H1 (cell line): Measurements from ENCODE around the gene CA10. TPM values are rescaled to one million over a fixed set of nuclear protein-coding genes. Genes with fewer than 3 reads are reported as not detected.

Source experiments
- HDAC2 ChIP-seq, 2 experiments: fragments of 300-600 bp in 1 of 2; sonication (generic) in 1 of 2; IDR thresholded peaks; 2 replicates each; pipeline ENCODE4 v1.6.1; 2011 to 2012; ENCODE audit warnings: low read depth in 2 of 2, low read length in 2 of 2, mild to moderate bottlenecking in 2 of 2, moderate library complexity in 2 of 2, borderline replicate concordance in 1 of 2, inconsistent platforms in 1 of 2
- KDM5A ChIP-seq: fragments of 200-600 bp; IDR thresholded peaks from 2 replicates; pipeline ENCODE4 v1.7.1; 2012; ENCODE audit warnings: mild to moderate bottlenecking, low read length, inconsistent platforms, mixed read lengths
- TAF1 ChIP-seq: IDR thresholded peaks from 2 replicates; pipeline ENCODE4 v1.6.1; 2011; ENCODE audit warnings: mild to moderate bottlenecking, low read depth, low read length
- YY1 ChIP-seq: IDR thresholded peaks from 2 replicates; pipeline ENCODE4 v1.6.1; 2011; ENCODE audit warnings: low read depth, mild to moderate bottlenecking, low read length
- polyA plus RNA-seq, 7 experiments: library from polyadenylated mRNA; depleted of rRNA in 3 of 7; stranded (reverse) in 5 of 7; unstranded in 2 of 7; fragments of >200 nt in 5 of 7; fragments of 200-250 nt in 2 of 7; gene quantifications; 1 replicate in 5 of 7; 2 replicates in 1 of 7; 4 replicates in 1 of 7; pipeline versions ENCODE4 v1.2.1 to v1.2.3, GENCODE V29; 2011 to 2013; ENCODE audit warnings: missing spikeins in 2 of 7, mixed read lengths in 2 of 7
- total RNA-seq: library from RNA; stranded (reverse); fragmentation: NEBNext Ultra II Directional; extraction: Animal tissue kit (Norgen Biotek cat#: 25700); gene quantifications from 2 replicates; pipeline ENCODE4 v1.2.1, GENCODE V29; 2021

The CA10 gene
- total and polyA plus RNA-seq, 2 of the 8 experiments (the other 6 are each of a cell fraction or from before 2014, with no cell fraction given), result 0.60 to 0.63 TPM

DNA sequence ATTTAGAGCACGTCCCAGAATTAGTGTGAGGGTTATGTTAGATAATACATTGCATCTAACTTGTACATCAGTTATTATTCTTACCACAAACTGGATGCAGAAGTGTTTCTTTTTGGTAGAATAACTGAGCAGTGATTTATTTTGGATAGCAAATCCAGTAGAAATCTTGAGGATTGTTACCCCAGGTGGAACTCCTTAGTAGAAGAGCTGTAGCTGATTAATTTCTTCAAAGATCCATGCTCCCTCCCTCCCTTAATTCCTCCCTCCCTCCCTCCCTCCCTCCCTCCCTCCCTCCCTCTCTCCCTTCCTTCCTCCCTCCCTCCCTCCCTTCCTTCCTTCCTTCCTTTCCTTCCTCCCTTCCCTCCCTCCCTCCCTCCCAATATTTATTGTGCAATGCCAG lies 337.7 kb downstream of the CA10 start (continued):
- TF ChIP-seq KDM5A (no peak), TAF1 (no peak), HDAC2 (IDR thresholded peaks at IDR 0.05; ENCODE audit: borderline replicate concordance in 1 of 2, low read depth in 2 of 2, low read length in 2 of 2) (no peak), YY1 (no peak)
- TF ChIP-seq, all 59 proteins: peak for 0
